ENCODE results near the gene KIF15. TPM values are rescaled to one million over a fixed set of nuclear protein-coding genes. Genes with fewer than 3 reads are reported as not detected.

Gene KIF15
- total RNA-seq, 6 experiments from 2014 or later, result 4.4 to 11.9 (median 9.7) TPM

GRCh38 chr3:44890852-44891251 lies 129.3 kb downstream of the KIF15 start:
- Mint-ChIP-seq H3K9me3 (no peaks in the 10 kb centered on the region), H3K4me3 (no peak overlapping the region), H3K27ac (no peak overlapping the region), H3K27me3 (ENCODE audit: insufficient read depth) (peaks cover 5% of the 10 kb centered on the region; the same call in 1 of the 2 replicates), H3K4me1 (ENCODE audit: low read depth) (peaks cover 27% of the 10 kb centered on the region), H3K36me3 (ENCODE audit: low read depth) (peaks cover 4% of the 10 kb centered on the region; the same call in 1 of the 2 replicates)
- no peak for TF ChIP-seq CTCF (IDR thresholded peaks at IDR 0.05)
- no peak for DNase-seq

GRCh38 chr3:44892689-44893088 lies 131.1 kb downstream of the KIF15 start:
- DNase-seq, result peak; percentile 19
- H3K9me3 Mint-ChIP-seq, result no peaks in the 10 kb centered on the region
- no peak for TF ChIP-seq CTCF (IDR thresholded peaks at IDR 0.05)
- H3K4me3 Mint-ChIP-seq, result peak overlapping the region; percentile 23; the same call in 1 of the 2 replicates
- peaks cover 13% of the 10 kb centered on the region for H3K4me1 Mint-ChIP-seq (ENCODE audit: low read depth)
- H3K27me3 Mint-ChIP-seq (ENCODE audit: insufficient read depth), result peaks cover 5% of the 10 kb centered on the region; the same call in 1 of the 2 replicates
- no peaks in the 10 kb centered on the region for H3K36me3 Mint-ChIP-seq (ENCODE audit: low read depth)
- 0 out of 2 replicates have a peak overlapping the region, but pooled peaks have one; percentile 27 for H3K27ac Mint-ChIP-seq

- H3K4me3 Mint-ChIP-seq, result peak overlapping the region; percentile 23; the same call in 1 of the 2 replicates
- DNase-seq, result peak; percentile 38
- peaks cover 13% of the 10 kb centered on the region for H3K4me1 Mint-ChIP-seq (ENCODE audit: low read depth)
- peaks cover 3% of the 10 kb centered on the region; the same call in 1 of the 2 replicates for H3K27me3 Mint-ChIP-seq (ENCODE audit: insufficient read depth)
- TF ChIP-seq CTCF (IDR thresholded peaks at IDR 0.05), result no peak
- no peaks in the 10 kb centered on the region for H3K9me3 Mint-ChIP-seq
- no peaks in the 10 kb centered on the region for H3K36me3 Mint-ChIP-seq (ENCODE audit: low read depth)
- peak overlapping the region; percentile 27; the same call in 1 of the 2 replicates for H3K27ac Mint-ChIP-seq
Observed at GRCh38 chr3:44893097-44893496, 131.5 kb downstream of the KIF15 start.

GRCh38 chr3:44894485-44894884 lies 132.9 kb downstream of the KIF15 start:
- Mint-ChIP-seq H3K4me3 (no peak overlapping the region), H3K4me1 (ENCODE audit: low read depth) (peaks cover 13% of the 10 kb centered on the region), H3K27ac (no peak overlapping the region), H3K27me3 (ENCODE audit: insufficient read depth) (peaks cover 5% of the 10 kb centered on the region), H3K36me3 (ENCODE audit: low read depth) (no peaks in the 10 kb centered on the region), H3K9me3 (no peaks in the 10 kb centered on the region)
- no peak for DNase-seq
- no peak for TF ChIP-seq CTCF (IDR thresholded peaks at IDR 0.05)

GRCh38 chr3:44896440-44896839 lies 134.8 kb downstream of the KIF15 start:
- Mint-ChIP-seq H3K27me3 (ENCODE audit: insufficient read depth) (peaks cover 7% of the 10 kb centered on the region), H3K4me3 (no peak overlapping the region), H3K27ac (no peak overlapping the region), H3K4me1 (ENCODE audit: low read depth) (peaks cover 13% of the 10 kb centered on the region), H3K36me3 (ENCODE audit: low read depth) (no peaks in the 10 kb centered on the region), H3K9me3 (no peaks in the 10 kb centered on the region)
- DNase-seq, result no peak
- no peak for TF ChIP-seq CTCF (IDR thresholded peaks at IDR 0.05)
